ENCODE measurements around the gene LSAMP. TPM values are rescaled to one million over a fixed set of nuclear protein-coding genes. Genes with fewer than 3 reads are reported as not detected.

The LSAMP gene
- total RNA-seq, 1 experiment from 2014 or later, result not detected

DNA sequence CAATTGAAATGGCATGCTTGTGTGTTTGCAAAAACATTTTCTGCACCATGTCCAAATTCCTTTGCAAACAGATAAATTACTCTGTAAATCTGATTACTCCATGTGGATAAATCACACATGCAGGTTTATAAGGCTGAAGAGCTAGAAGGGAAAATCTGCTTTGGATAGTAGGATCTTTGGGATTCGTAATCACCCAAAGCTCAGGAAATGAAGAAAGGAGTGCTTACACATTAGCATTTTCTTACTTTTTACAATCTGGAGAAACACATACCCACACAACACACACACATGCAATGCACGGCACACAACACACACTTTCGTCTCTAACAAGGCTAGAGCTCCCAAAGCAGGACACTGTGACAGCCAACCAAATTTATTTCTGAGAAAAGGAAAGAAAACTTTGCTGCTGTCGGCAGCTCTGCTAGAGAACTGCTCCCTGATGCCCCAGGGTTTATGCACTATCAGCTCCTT is 2.1 kb downstream of the LSAMP start:
- no TSS peak for BruUV-seq (replicated peaks)
- peaks cover 51% of the 10 kb centered on the region for H3K27me3 Mint-ChIP-seq (ENCODE audit: insufficient read depth, unreplicated experiment)
- TF ChIP-seq, protein P1, sequence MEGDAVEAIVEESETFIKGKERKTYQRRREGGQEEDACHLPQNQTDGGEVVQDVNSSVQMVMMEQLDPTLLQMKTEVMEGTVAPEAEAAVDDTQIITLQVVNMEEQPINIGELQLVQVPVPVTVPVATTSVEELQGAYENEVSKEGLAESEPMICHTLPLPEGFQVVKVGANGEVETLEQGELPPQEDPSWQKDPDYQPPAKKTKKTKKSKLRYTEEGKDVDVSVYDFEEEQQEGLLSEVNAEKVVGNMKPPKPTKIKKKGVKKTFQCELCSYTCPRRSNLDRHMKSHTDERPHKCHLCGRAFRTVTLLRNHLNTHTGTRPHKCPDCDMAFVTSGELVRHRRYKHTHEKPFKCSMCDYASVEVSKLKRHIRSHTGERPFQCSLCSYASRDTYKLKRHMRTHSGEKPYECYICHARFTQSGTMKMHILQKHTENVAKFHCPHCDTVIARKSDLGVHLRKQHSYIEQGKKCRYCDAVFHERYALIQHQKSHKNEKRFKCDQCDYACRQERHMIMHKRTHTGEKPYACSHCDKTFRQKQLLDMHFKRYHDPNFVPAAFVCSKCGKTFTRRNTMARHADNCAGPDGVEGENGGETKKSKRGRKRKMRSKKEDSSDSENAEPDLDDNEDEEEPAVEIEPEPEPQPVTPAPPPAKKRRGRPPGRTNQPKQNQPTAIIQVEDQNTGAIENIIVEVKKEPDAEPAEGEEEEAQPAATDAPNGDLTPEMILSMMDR (IDR thresholded peaks at IDR 0.05; ENCODE audit: unreplicated experiment), result no peak
- no peak overlapping the region for H3K27ac Mint-ChIP-seq (ENCODE audit: low read depth, unreplicated experiment)
- DNase-seq (ENCODE audit: unreplicated experiment), result no peak
- H3K36me3 Mint-ChIP-seq (ENCODE audit: insufficient read depth, unreplicated experiment), result peaks cover 6% of the 10 kb centered on the region
- H3K4me1 Mint-ChIP-seq (ENCODE audit: insufficient read depth, unreplicated experiment), result no peaks in the 10 kb centered on the region
- ChIA-PET CTCF (interaction anchor here (1.4 kb wide), 1 partner anchor 10 kb away, joined by 9 read pairs; no protein-coding TSS in a partner anchor), POLR2A (no interaction called here)
- intact Hi-C loops (cut with micrococcal nuclease), result no loop called here
- no peak overlapping the region for H3K4me3 Mint-ChIP-seq (ENCODE audit: unreplicated experiment)
- no peaks in the 10 kb centered on the region for H3K9me3 Mint-ChIP-seq (ENCODE audit: unreplicated experiment)

DNA sequence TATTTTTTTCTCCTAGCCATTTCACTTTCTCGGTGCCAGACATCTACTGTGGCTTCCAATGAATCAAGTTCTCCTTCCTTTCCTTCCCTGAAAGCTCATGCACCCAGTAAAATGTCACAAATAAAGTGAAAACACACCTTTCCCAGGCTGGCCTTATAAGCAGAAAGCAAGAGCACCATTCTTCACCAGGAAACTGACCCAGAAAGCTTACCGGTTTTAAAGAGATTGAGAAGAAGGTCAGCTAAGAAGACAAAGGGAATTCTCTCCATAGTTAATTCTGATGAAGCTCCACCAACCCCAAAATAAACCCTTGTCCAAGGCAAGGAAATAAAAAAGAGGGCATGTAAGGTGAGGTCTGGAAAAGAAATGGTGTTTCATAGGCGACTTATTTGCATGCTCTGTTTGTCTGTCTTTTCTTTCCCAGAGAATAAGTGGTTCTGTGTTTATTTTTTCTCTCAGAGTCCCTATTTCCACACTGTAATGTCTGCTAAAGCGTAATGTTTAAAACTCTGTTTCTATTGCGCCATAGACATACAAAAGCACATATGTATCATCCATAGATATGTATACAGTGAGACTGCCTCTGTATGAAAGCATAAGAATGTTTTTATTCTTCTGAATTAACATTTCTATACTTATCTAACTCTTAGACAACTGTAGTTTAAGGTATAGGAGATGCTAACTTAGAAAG is 2.8 kb downstream of the LSAMP start:
- DNase-seq (ENCODE audit: unreplicated experiment), result no peak
- Mint-ChIP-seq H3K4me1 (ENCODE audit: insufficient read depth, unreplicated experiment) (no peaks in the 10 kb centered on the region), H3K27me3 (ENCODE audit: insufficient read depth, unreplicated experiment) (peaks cover 57% of the 10 kb centered on the region), H3K36me3 (ENCODE audit: insufficient read depth, unreplicated experiment) (peaks cover 6% of the 10 kb centered on the region), H3K27ac (ENCODE audit: low read depth, unreplicated experiment) (no peak overlapping the region), H3K9me3 (ENCODE audit: unreplicated experiment) (no peaks in the 10 kb centered on the region), H3K4me3 (ENCODE audit: unreplicated experiment) (no peak overlapping the region)
- BruUV-seq (replicated peaks), result no TSS peak
- TF ChIP-seq, protein P1 (IDR thresholded peaks at IDR 0.05; ENCODE audit: unreplicated experiment), result no peak
- ChIA-PET CTCF (interaction anchor here (1.4 kb wide), 1 partner anchor 11 kb away, joined by 9 read pairs; no protein-coding TSS in a partner anchor), POLR2A (no interaction called here)
- intact Hi-C loops (cut with micrococcal nuclease), result no loop called here

DNA sequence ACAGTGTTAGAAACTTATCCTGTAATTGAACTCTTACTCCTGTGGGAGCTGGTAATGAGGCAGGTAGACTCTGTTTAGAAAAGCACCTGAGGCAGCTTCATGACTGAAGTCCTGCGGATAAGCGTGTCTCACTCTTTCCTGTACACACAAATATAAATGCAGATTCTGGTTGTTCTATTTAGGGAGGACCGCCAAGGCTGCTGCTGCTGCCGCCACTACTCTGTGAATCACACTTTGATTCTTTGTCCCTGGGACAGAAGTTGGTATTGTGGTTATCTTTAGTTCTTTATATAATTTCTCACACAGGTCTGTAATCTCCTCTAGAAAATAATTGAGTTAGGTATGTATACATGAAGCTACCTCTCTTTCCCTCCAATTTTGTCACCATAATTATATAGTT is 3.6 kb downstream of the LSAMP start:
- CTCF ChIA-PET, result interaction anchor here (0.9 kb wide), 1 partner anchor 12 kb away, joined by 3 read pairs; no protein-coding TSS in a partner anchor
- H3K9me3 Mint-ChIP-seq (ENCODE audit: unreplicated experiment), result no peaks in the 10 kb centered on the region
- peaks cover 6% of the 10 kb centered on the region for H3K36me3 Mint-ChIP-seq (ENCODE audit: insufficient read depth, unreplicated experiment)
- H3K4me1 Mint-ChIP-seq (ENCODE audit: insufficient read depth, unreplicated experiment), result no peaks in the 10 kb centered on the region
- H3K27me3 Mint-ChIP-seq (ENCODE audit: insufficient read depth, unreplicated experiment), result peaks cover 64% of the 10 kb centered on the region
- intact Hi-C loops (cut with micrococcal nuclease), result no loop called here
- no peak overlapping the region for H3K27ac Mint-ChIP-seq (ENCODE audit: low read depth, unreplicated experiment)
- POLR2A ChIA-PET, result no interaction called here
- no TSS peak for BruUV-seq (replicated peaks)
- DNase-seq (ENCODE audit: unreplicated experiment), result no peak
- no peak overlapping the region for H3K4me3 Mint-ChIP-seq (ENCODE audit: unreplicated experiment)
- TF ChIP-seq, protein P1 (IDR thresholded peaks at IDR 0.05; ENCODE audit: unreplicated experiment), result no peak

DNA sequence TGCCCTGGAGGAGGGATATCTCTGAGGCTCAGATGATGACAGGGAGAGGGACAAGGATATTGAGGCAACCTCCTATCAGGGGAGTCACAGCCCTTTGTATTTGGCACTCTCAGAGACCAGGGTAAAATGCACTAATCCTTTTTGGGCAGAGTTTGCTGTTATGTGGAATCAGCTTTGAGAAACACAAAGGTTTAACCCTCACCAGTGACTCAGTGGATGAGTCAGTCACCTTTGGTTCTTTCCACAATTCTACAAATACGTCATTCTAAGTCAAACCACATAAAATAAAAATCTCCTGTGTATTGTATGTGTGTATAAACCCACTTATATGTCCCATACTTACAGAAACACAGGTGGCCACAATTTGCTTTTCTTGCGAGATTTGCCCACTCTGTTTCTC is 5.1 kb downstream of the LSAMP start:
- ChIA-PET CTCF (no interaction called here), POLR2A (no interaction called here)
- TF ChIP-seq, protein P1 (IDR thresholded peaks at IDR 0.05; ENCODE audit: unreplicated experiment), result no peak
- Mint-ChIP-seq H3K4me1 (ENCODE audit: insufficient read depth, unreplicated experiment) (no peaks in the 10 kb centered on the region), H3K27ac (ENCODE audit: low read depth, unreplicated experiment) (no peak overlapping the region), H3K4me3 (ENCODE audit: unreplicated experiment) (no peak overlapping the region), H3K27me3 (ENCODE audit: insufficient read depth, unreplicated experiment) (peaks cover 64% of the 10 kb centered on the region), H3K9me3 (ENCODE audit: unreplicated experiment) (no peaks in the 10 kb centered on the region), H3K36me3 (ENCODE audit: insufficient read depth, unreplicated experiment) (peaks cover 6% of the 10 kb centered on the region)
- intact Hi-C loops (cut with micrococcal nuclease), result no loop called here
- BruUV-seq (replicated peaks), result no TSS peak
- DNase-seq (ENCODE audit: unreplicated experiment), result peak; percentile 47

Measured in MCF 10A (cell line).